Ishikawa (cell line): ENCODE data around the gene DEGS2.
A peak's percentile ranks its signal among the peaks of the same experiment; 100 is the strongest.

Source experiments
- CEBPB ChIP-seq: IDR thresholded peaks from 2 replicates; pipeline ENCODE4 v1.6.1; 2012
- CREB1 ChIP-seq: IDR thresholded peaks from 2 replicates; pipeline ENCODE4 v1.6.1; 2012; ENCODE audit warnings: low read depth
- EGR1 ChIP-seq: IDR thresholded peaks from 2 replicates; pipeline ENCODE4 v1.6.1; 2012
- EP300 ChIP-seq: IDR thresholded peaks from 2 replicates; pipeline ENCODE4 v1.6.1; 2012; ENCODE audit warnings: borderline replicate concordance
- FOXM1 ChIP-seq: IDR thresholded peaks from 2 replicates; pipeline ENCODE4 v1.6.1; 2012; ENCODE audit warnings: low read depth, borderline replicate concordance
- NFIC ChIP-seq: IDR thresholded peaks from 2 replicates; pipeline ENCODE4 v1.6.1; 2012
- RAD21 ChIP-seq: IDR thresholded peaks from 2 replicates; pipeline ENCODE4 v1.6.1; 2012; ENCODE audit warnings: low read depth
- TAF1 ChIP-seq: IDR thresholded peaks from 2 replicates; pipeline ENCODE4 v1.6.1; 2012; ENCODE audit warnings: low read depth, mild to moderate bottlenecking
- TCF12 ChIP-seq: IDR thresholded peaks from 2 replicates; pipeline ENCODE4 v1.6.1; 2012; ENCODE audit warnings: low read depth
- TEAD4 ChIP-seq: IDR thresholded peaks from 2 replicates; pipeline ENCODE4 v1.6.1; 2012
- YY1 ChIP-seq: IDR thresholded peaks from 2 replicates; pipeline ENCODE4 v1.6.1; 2012; ENCODE audit warnings: low read depth
- ZBTB7A ChIP-seq: IDR thresholded peaks from 2 replicates; pipeline ENCODE4 v1.6.1; 2012; ENCODE audit warnings: low read depth
- TF ChIP-seq, protein P1 (sequence below): IDR thresholded peaks from 2 replicates; pipeline ENCODE4 v1.6.1; 2012
- TF ChIP-seq, protein P2 (sequence below): IDR thresholded peaks from 2 replicates; pipeline ENCODE4 v1.6.1; 2012; ENCODE audit warnings: low read depth, mild to moderate bottlenecking
- TF ChIP-seq, protein P3 (sequence below): IDR thresholded peaks from 2 replicates; pipeline ENCODE4 v1.6.1; 2012

DEGS2 gene

DNA sequence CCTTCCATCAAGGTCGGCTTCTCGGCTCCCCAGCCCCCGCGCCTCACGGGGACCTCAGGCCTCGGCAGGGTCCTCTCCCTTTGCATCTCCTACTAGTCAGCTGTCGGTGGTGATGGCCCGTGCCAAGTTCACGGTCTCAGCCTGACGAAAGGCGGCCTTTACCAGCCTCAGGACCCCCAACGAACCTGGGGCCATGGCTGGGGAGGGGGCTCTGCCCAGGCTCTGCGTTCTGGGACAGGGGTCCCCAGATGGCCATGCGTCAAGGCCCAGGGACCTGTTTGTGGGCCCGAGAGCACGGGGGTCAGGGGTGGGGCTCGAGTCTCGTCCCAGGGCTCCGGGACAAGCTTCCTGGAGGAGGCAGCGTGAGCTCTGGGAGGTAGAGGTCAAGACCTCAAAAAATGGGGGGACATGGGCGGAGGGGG is 32.8 kb upstream of the DEGS2 start:
- TF ChIP-seq NFIC (no peak), YY1 (no peak)

DNA sequence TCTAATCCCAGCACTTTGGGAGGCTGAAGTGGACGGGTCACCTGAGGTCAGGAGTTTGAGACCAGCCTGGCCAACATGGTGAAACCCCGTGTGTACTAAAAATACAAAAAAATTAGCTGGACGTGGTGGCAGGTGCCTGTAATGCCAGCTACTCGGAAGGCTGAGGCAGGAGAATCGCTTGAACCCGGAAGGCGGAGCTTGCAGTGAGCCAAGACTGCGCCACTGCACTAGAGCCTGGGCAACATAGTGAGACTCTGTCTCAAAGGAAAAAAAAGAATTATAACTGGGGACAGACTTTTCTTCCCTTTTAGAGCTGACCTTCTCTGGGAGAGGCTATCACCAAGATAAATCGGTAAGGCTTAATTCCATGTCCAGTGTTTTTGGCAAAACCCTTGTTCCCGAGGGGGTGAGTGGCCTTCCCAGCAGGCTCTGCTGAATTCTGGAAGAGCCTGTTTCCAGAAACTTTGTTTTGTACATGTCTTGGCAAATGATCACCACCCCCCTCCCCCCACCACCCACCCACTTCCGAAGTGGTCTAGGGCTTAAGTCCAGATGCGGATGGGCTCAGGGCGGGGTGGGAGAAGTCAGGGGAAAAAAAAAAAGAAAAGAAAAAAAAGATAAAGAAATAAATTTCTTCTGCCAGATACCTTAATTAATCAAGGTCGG is 32.3 kb upstream of the DEGS2 start:
- TF ChIP-seq, protein P1, sequence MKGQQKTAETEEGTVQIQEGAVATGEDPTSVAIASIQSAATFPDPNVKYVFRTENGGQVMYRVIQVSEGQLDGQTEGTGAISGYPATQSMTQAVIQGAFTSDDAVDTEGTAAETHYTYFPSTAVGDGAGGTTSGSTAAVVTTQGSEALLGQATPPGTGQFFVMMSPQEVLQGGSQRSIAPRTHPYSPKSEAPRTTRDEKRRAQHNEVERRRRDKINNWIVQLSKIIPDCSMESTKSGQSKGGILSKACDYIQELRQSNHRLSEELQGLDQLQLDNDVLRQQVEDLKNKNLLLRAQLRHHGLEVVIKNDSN, result no peak
- TF ChIP-seq CEBPB (no peak), EP300 (no peak), EGR1 (no peak), RAD21 (no peak), ZBTB7A (no peak), TEAD4 (no peak), YY1 (no peak), TCF12 (no peak), TAF1 (no peak), CREB1 (no peak)
- TF ChIP-seq, protein P2, sequence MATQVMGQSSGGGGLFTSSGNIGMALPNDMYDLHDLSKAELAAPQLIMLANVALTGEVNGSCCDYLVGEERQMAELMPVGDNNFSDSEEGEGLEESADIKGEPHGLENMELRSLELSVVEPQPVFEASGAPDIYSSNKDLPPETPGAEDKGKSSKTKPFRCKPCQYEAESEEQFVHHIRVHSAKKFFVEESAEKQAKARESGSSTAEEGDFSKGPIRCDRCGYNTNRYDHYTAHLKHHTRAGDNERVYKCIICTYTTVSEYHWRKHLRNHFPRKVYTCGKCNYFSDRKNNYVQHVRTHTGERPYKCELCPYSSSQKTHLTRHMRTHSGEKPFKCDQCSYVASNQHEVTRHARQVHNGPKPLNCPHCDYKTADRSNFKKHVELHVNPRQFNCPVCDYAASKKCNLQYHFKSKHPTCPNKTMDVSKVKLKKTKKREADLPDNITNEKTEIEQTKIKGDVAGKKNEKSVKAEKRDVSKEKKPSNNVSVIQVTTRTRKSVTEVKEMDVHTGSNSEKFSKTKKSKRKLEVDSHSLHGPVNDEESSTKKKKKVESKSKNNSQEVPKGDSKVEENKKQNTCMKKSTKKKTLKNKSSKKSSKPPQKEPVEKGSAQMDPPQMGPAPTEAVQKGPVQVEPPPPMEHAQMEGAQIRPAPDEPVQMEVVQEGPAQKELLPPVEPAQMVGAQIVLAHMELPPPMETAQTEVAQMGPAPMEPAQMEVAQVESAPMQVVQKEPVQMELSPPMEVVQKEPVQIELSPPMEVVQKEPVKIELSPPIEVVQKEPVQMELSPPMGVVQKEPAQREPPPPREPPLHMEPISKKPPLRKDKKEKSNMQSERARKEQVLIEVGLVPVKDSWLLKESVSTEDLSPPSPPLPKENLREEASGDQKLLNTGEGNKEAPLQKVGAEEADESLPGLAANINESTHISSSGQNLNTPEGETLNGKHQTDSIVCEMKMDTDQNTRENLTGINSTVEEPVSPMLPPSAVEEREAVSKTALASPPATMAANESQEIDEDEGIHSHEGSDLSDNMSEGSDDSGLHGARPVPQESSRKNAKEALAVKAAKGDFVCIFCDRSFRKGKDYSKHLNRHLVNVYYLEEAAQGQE, result no peak
- TF ChIP-seq, protein P3, sequence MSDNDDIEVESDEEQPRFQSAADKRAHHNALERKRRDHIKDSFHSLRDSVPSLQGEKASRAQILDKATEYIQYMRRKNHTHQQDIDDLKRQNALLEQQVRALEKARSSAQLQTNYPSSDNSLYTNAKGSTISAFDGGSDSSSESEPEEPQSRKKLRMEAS, result no peak

DNA sequence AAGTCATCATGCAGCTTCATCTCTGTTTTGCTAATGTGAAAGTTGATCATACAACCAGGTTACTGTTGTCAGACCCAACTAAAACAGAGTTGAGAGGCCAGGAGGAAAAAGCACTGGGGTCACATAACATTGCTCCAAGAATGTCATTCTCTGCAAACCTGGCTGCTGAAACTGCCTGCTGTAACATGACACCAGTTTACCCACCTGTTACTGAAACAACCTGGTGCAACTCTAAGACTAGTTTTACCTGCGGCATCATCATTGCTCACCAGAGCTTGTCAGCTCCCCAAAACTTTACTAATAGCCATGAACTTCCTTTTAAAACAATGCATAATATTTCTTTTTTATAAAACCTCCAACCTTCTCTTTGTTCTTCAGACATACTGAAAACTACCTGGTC is 30.7 kb upstream of the DEGS2 start:
- TF ChIP-seq TEAD4 (peak; percentile 33; the same call in 1 of the 2 replicates), TAF1 (no peak)

DNA sequence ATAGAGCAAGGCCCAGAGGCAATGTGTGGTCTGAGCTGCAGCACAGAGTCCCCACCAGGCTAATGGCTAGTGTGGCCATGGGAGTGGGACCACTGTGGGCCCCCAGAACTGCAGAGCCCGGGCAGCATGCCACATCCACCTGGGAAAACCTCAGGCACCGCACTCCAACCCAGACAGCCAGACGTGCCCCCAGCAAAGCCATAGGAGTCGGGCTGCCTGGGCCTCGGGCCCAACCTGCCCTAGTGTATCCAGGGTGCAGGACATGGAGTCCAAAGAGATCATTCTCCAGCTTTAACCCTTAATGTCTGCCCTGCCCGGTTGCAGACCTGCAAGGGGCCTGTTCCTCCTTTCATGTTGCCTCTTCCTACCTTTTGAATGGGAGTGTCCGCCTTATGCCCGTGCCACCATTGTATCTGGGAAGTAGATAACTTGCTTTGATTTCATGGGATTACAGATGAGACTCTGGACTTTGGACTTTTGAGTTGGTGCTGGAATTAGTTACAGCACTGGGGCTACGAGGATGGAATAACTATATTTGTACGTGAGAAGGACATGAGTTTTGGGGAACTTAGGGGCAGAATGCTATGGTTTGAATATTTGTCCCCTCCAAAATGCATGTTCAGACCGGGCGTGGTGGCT is 29.1 kb upstream of the DEGS2 start:
- no peak for TF ChIP-seq ZBTB7A
- TF ChIP-seq, protein P1, result no peak
- TF ChIP-seq, protein P3, result no peak
- TF ChIP-seq RAD21, result no peak
- TF ChIP-seq EP300, result no peak
- TF ChIP-seq CEBPB, result no peak
- TF ChIP-seq CREB1, result no peak
- no peak for TF ChIP-seq FOXM1
- no peak for TF ChIP-seq YY1
- TF ChIP-seq EGR1, result no peak

DNA sequence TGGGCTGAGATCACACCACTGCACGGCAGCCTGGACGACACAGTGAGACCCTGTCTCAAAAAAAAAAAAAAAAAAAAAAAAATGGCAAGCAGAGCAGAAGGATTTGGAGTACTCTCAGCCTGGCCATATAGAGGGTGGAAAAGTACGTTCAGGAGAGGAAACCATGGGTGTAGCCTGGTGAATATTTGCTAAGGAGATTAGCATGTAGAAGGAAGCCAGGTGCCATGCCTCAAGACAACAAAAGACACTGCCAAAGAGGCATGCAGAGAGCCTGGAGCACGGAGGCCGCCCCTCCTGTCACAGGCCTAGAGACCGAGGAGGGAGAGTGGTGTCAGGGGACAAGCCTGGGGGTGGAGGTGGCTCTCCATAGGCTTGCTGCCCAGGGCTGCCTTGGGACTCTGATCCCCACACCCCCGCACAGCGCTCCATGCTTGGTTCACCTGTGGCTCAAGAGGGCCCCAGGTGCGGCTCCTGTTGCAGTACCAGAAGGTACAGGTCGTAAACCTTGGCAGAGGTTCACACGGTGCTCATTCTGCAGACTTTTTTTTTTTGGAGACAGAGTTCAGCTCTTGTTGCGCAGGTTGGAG is 27.9 kb upstream of the DEGS2 start:
- TF ChIP-seq NFIC, result no peak
- no peak for TF ChIP-seq FOXM1
- TF ChIP-seq CEBPB, result no peak
- TF ChIP-seq ZBTB7A, result no peak
- TF ChIP-seq, protein P2, result no peak
- no peak for TF ChIP-seq RAD21
- TF ChIP-seq CREB1, result no peak
- no peak for TF ChIP-seq EP300
- TF ChIP-seq YY1, result no peak
- no peak for TF ChIP-seq TCF12
- no peak for TF ChIP-seq EGR1
- no peak for TF ChIP-seq TAF1
- TF ChIP-seq, protein P3, result no peak
- TF ChIP-seq TEAD4, result no peak
- TF ChIP-seq, protein P1, result no peak
